Measurements from ENCODE around the gene BDH2.

Gene BDH2
- 8.4 to 15.3 (median 13.3) reads per million in 4 donors for total RNA-seq

DNA sequence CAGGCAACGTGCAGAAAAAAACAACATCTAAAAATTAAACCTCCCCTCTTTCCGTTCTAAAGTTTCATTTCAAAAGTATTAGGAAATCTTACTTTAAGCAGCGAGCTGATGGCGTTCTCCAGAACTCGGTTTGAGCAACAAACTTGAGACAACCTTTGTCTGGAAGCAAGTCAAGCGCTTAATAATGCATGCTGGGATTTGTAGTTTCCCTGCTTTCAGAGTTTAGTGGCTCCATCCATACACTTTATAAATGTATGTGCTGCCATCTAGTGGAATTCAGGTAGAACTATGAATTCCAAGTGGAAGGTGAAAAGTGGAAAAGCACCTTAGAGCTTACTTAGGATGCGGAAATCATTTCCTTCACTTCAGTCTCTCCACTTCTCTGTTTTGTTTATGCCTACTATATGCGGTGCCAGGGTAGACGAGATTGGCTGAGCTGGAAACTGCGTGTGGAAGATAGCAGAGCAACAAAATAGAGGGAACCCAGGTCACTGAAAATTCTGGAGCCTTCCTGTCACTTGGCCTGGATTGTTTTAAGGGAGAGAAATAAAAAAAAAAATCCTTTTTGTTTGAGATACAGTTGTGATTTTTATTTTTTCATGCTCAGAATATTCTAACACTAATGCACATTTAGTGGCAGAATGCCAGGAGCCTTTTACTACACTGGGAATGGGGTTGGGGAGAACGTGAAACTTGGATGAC lies at the start of gene BDH2:
TSS of gene BDH2 (minus strand) at position 144 of the 702 bp plus-strand sequence. CDS start 3,580 bp downstream, outside the sequence.
- DNase-seq = peak in 4 of 5 donors; percentile 17 to 84 (median 40)

GRCh38 chr4:103144926-103145325 lies 45.3 kb upstream of the BDH2 start:
- DNase-seq = no peak

- no peak for DNase-seq
Observed at GRCh38 chr4:103137446-103137827, 37.8 kb upstream of the BDH2 start.

DNA sequence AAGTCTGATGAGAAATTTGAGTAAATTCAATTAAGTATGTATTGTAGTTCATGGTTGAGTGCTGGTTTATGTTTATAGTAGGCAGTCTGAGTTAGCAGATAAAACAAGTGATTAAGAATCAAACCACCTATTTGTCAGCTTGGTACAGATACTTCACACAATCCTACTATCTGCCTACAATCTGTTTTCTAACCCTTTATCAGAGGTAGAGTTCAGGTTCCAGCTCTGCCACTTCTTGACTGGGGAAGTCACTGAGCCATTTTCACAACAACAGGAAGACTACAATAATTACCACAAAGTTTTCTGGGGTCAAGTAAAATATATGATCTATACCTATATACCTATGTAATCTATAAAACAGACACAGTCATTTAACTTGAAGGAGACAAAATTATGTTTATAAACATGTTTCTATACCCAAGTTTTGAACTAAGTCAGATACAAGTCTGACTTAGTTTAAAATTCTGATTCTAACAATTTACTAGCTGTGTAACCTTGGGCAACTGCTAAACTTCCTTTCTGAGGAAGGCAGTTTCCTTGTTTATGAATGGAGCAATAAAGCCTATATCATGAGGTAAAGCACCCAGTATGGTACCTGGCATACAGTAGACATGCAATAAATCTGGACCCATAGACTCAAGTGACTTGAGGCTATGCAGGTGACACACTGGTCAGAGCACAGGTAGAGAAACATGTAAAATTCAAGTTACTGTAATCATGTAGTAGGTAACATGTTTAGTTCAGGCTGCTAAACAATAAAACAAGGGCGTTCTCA lies 37.2 kb upstream of the BDH2 start:
- no peak for DNase-seq

GRCh38 chr4:103129174-103129573 lies 29.5 kb upstream of the BDH2 start:
- no peak for DNase-seq

DNA sequence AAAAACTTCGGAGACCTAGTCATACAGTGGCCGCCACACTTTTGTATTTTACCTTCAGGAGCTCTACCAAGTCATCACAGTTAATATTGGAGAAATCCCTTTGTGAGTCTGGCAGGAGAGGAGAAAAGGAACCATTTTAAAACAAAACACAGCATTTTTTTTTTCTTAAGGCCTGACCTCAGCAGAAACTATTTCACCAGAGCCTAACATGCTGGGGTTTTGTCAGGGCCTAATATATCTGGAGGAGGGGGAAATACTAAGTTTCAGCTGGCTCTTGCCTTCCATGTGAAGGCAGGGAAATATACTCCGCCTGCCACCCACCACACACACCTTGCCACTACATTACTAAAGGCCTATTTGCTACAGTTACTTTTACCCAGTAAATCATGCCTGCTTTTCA lies 26.5 kb upstream of the BDH2 start:
- DNase-seq = no peak

DNA sequence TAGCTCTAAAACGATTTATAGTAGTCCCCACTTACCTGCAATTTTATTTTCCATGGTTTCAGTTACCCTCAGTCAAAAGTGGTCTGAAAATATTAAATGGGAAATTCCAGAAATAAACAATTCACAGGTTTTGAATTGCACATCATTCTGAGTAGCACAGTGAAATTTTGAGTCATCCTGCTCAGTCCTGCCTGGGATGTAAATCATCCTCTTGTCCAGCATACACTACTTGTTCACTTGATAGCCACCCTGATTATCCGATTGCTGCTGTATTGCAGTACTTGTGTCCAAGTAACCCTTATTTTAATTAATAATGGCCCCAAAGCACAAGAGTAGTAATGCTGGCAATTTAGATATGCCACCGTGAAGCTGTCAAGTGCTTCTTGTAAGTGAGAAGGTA lies 23.5 kb upstream of the BDH2 start:
- DNase-seq = no peak

DNA sequence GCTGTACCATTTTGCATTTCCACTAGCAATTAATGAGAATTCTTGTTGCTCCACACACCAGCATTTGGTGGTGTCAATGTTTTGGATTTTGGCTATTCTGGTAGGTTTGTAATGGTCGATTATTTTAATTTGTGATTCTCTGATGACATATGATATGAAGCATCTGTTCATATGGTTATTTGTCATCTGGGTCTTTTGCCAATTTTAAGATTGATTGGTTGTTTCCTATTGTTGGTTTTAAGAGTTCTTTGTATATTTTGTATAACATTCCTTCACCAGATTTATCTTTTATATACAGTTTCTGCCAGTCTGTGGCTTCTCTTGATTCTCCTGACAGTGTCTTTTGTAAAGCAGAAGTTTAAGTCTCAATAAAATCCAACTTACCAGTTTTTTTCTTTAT lies 18.5 kb upstream of the BDH2 start:
- DNase-seq = no peak

DNA sequence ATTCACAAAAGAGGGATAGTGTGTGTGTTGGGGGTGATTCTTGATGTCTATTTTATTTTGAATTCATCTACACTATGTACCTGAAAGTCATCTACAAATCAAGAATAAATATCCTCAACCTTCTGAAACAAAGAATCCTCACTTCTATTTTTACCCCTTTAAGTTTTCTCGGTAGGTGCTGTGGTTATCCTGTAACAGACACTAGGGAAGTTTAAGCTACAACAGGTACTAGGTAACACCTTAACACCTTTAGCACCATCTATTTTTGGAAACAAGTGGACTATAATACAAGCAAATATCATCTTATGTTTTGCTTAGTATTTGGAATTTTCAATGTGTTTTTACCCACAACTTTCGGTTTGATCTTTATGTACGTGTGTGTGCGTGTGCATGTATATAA lies 12.0 kb upstream of the BDH2 start:
- DNase-seq = no peak

GRCh38 chr4:103108542-103108941 lies 8.9 kb upstream of the BDH2 start:
- DNase-seq = no peak

DNA sequence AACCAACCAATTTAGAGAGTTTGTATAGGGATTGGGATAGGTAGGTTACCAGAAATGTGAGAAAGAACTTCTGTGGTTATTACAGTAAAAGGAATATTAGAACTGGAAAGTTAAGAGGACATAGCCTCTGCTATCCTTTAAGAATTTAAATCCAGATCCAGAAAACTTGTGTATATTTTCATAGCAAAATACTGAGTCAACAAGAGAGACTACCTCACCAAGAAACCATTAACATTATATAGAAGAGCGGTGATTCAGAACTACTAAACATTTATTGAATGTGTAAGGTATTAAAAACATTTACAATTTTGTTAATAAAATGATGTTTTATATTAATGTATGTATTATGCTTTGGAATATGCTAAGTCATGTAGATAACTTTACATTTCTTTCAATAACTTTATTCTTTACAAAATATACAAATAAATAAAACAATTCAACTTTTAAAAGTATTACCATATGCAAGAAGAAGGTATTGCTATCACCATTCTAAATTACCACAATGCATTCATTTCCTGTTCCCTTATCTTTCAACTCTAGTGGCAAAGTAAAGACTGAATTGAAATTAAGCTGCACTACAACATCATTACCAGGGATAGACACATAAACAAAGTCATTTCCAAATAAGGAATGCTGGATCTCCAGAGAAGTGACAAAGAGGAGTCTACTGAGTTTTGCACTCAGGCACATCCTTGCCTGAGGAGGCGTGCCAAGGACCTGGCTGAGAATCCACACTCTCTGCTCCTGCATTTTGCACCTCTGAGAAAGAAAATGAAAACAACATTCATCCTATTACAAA lies 6.1 kb upstream of the BDH2 start:
- no peak for DNase-seq

DNA sequence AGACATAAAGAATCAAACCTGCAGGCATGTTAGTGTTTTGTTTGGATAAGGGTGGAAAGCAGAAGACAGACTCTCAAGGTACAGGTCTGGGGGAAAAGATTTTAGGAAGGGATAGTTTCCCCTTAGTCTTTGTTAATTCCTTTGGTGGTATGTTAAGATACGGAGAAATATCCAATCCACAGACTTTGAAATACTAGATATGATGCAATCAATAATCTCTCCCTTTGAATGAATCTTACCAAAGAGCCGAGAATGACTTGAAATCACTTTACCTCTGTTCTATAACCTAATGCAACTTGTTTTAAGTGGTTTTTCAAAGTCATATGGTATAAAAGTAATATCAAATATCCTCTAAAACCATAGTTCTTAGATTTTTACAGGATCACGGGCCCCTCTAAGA lies 5.3 kb upstream of the BDH2 start:
- no peak for DNase-seq

- DNase-seq = no peak
Observed at GRCh38 chr4:103100691-103101090, 1.1 kb upstream of the BDH2 start.

- DNase-seq = no peak
Observed at GRCh38 chr4:103098756-103099440, 736 bp downstream of the BDH2 start.

GRCh38 chr4:103098341-103098740 lies 1.3 kb downstream of the BDH2 start:
- no peak for DNase-seq

DNA sequence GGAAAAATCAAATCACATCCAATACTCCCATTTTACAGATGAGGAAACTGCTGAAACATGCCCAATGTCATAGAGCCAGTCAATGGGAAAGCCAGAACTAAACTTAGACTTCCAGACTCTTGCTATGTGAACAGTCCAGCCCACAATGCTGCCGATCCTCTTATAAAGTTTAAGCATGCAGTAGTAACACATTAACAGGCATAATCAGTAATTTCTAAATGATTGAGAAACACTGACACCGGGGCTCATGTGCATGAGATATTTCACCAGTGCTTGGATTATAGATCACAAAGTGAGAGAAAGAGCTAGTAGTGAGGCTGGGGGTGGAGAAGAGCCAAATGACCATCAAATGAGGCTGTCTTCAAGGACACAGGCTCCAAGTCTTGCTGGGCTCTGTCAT lies 2.5 kb downstream of the BDH2 start:
- no peak for DNase-seq

GRCh38 chr4:103095080-103095479 lies 4.6 kb downstream of the BDH2 start:
- no peak for DNase-seq

DNA sequence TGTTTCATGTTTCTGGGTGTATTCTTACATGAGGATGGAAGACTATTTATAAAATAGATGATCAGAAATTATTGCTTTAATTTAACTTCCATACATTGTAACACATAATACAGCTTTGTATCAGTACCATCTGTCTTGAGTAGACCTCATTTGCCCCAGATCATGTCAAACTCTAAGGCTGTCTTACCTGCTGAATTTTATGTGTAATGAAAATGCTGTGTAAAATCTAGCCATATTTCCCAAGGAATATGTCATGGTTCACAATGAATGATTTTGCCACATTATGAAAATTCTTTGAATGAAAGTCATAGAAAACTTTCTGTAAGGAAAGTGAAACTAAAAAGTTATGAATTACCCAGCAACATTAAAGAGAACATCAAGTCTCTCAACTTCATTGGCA lies 7.4 kb downstream of the BDH2 start:
- DNase-seq = no peak

DNA sequence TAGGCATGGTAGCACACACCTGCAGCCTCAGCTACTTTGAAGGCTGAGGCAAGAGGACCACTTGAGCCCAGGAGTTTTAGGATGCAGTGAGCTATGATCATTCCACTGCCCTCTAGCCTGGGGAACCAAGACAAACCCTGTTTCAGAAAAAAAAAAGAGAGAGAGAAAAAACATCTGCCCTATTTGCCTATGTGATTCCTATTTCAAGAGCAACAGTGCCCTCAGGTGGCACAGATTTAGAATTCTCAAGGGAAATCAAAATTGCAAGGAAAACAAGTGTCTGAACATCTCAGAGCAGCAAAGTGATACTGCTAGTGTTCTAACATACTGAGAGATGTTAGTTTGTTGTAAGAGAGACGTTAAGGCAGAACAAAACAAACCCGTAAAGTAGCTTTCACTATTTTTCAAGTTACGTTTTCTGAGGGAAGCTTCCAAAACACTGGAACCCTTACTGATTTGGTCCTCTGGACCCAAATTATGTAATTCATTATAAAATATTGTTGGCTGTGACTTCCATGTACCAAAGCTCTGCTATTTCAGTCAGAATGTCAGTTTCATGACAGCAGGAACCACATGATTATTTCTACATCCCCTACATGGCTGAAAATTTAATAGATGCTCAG lies 7.9 kb downstream of the BDH2 start:
- DNase-seq = peak in 3 of 5 donors; percentile 24 to 79 (median 24)

DNA sequence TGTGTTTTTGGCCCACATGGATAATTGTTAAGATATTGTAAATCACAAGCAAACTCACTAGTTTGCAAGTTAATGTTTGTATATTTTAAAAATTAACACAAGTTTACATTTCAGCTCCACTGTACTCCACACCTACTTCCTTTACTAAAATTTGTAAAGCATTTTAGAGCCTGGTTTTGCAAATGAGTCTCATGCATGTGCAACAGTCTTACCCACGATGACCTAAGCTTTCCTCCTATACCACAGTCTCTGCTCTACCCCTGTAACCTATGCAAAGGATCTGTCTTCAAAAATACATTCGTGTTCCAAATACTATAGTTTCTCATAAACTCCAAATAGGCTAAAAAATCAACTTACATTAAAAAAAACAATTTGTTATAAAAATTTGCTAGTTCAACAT lies 10.2 kb downstream of the BDH2 start:
- DNase-seq = peak in 1 of 5 donors; percentile 18

GRCh38 chr4:103086551-103086950 lies 13.1 kb downstream of the BDH2 start:
- no peak for DNase-seq

- no peak for DNase-seq
Observed at GRCh38 chr4:103085555-103086196, 14.0 kb downstream of the BDH2 start.
